LNCaP clone FGC (cell line): ENCODE results near the gene LOXL4.

Experiments used
- DNase-seq: peaks from one replicate; pipeline ENCODE4 v3.0.0-alpha.2; 2011; ENCODE audit warnings: low read depth
- H3K4me3 ChIP-seq: 2 replicates; pipeline ENCODE4 v1.5.1; 2011; ENCODE audit warnings: mild to moderate bottlenecking, low read depth, low read length, control low read depth
- TF ChIP-seq, protein P1 (sequence below): IDR thresholded peaks from 2 replicates; pipeline ENCODE4 v1.5.1; 2012; ENCODE audit warnings: mild to moderate bottlenecking; ENCODE audit not compliant: control insufficient read depth, insufficient read depth; ENCODE audit errors: extremely low read depth

Gene LOXL4

DNA sequence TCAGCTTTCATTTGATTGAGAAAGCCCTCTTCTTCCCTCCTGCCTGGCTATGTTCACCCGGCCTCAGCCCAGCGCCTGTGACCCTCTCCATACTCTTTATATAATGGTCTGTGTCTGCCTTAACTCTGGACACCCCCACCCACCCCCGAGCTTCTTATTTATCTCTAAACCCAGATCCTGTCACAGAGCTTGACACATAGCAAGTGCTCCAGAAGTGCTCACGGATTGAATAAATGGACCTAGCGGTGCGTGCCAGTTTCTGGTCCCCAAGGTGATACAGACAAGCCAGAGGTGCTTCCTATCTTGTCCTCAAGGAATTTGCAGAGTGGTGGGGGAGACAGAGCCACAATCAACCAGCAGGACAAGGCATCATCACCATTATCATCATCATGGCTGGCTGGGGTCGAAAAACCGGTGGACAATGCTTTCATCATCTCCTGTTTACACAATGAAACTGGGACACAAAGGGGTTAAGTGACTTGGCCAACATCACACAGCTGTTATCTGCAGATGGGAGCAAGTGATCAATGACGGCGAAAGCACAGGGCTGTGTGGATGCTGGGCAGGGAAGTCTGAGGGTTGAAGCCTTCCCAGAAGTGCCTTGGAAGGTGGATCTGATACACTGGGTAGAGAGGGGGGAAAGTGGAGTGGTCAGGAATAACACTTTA is 2.2 kb upstream of the LOXL4 start:
- H3K4me3 ChIP-seq, result no peak overlapping the region
- DNase-seq, result no peak
- TF ChIP-seq, protein P1, sequence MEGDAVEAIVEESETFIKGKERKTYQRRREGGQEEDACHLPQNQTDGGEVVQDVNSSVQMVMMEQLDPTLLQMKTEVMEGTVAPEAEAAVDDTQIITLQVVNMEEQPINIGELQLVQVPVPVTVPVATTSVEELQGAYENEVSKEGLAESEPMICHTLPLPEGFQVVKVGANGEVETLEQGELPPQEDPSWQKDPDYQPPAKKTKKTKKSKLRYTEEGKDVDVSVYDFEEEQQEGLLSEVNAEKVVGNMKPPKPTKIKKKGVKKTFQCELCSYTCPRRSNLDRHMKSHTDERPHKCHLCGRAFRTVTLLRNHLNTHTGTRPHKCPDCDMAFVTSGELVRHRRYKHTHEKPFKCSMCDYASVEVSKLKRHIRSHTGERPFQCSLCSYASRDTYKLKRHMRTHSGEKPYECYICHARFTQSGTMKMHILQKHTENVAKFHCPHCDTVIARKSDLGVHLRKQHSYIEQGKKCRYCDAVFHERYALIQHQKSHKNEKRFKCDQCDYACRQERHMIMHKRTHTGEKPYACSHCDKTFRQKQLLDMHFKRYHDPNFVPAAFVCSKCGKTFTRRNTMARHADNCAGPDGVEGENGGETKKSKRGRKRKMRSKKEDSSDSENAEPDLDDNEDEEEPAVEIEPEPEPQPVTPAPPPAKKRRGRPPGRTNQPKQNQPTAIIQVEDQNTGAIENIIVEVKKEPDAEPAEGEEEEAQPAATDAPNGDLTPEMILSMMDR, result no peak

DNA sequence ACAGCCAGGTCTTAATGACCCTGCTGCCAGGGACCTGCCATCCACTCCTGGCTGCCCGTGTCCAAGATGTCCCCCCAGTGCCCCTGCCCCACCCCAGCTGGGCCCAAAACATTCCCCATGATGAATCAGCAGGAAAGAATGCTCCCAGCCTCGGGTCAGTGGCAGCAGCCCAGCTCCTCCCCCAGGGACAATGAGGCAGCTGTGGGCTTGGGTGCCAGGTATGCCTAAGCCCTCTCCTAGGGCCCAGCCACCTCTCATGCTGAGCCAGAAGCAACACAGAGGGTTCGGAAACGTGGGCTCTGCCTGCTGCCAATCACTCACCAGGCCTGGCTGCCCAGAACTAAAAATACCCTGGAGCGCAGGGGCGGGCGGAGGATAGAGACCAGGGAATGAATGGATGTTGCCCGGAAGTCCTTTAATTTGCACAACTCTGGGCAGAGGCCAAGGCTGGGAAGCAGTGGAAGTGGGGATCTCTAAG is 1.5 kb upstream of the LOXL4 start:
- H3K4me3 ChIP-seq, result no peak overlapping the region
- TF ChIP-seq, protein P1, result no peak
- DNase-seq, result no peak

DNA sequence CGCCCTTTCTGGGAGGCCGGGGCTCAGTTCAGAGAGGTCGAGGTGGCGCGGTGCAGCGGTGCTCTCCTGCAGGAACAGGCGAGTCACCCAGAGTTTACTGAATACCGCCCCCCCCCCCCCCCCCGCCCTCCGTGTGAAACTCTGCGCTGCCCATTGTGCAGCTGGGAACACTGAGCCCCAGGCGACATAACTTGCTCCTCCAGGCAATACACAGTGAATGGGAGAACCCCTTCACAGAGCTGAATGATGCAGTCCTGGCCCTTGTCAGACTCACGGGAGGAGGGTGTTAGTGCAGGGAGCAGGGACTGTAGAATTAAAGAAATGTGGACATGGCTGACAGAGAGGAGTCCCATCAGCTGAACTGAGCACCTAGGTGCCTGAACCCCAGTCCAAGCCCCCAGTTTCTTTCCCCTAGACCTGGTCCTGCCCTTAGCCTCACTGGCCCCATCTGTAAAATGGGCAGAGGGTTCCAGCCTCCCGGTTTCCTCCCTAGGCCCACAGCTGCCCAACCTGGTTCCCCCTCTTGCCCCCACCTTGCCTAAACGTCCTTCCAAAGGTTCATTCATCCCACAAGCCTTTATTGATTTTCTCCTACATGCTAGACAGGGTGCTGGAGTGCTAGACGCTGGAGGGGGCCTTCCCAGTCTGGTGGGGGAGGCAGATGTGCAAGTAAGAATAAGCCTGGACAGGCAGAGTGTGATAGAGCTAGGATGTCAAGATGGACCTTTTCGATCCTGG is 869 bp upstream of the LOXL4 start:
- TF ChIP-seq, protein P1, result no peak
- no peak for DNase-seq
- H3K4me3 ChIP-seq, result no peak overlapping the region

DNA sequence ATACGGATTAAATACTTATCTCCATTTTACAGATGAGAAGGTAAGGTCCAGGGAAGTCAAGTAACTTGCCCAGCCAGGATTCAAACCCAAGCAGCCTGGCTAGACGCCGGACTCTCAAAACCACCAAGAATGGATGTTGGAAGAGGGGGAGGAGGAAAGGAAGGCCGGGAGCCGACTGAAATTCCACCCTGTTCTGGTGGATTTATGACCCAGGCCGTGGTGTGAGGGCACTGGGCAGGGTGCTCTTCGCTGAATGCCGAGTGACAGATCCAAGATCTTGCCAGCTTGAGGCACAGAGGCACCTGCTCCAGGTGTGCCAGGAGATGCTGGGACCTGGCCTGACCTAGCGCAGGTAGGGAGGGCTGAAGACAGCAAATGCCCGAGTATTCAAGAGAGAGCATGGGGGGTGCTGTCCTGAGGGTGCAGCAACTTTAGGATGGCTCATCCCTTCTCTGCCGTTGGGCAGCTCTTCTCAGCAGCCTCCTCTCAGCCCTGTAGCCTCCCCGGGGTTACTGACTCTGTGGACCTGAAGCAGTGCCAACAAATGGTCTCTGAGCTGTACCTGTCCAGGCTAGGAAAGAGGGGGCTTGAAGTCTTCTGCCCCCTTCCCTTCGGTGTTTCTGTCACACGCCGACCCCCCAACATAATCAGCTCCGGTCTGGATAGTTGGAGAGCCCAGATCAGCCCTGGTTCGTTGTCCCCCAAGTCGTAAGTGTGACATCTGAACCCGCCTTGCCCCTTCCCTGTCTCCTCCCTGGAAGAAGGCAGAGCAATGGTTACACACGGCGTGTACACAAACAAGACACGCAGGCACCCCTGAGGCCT is 713 bp downstream of the LOXL4 start:
- no peak for DNase-seq

DNA sequence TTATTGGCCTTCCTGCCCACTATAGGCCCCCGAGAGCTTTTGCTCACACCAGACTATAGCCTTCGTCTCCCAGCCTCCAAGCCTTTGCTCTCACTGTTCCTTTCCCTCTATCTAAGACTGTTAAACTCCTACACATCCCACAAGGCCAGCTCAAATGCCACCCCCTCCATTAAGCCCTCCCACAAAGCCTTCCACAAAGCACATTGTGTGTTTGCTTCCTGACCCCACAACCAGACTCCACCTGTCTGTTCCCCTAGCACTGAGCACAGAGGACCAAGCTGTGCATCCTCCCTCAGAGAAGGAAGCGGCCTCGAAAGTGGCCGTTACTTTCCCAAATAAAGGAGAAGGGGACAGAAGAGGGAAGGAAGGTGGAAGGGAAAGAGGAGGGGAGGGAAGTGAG is 1.3 kb downstream of the LOXL4 start:
- DNase-seq, result no peak
- no peak overlapping the region for H3K4me3 ChIP-seq
- TF ChIP-seq, protein P1, result no peak

More for the DNA sequence above, 713 bp downstream of the LOXL4 start:
- H3K4me3 ChIP-seq, result no peak overlapping the region
- TF ChIP-seq, protein P1, result no peak

DNA sequence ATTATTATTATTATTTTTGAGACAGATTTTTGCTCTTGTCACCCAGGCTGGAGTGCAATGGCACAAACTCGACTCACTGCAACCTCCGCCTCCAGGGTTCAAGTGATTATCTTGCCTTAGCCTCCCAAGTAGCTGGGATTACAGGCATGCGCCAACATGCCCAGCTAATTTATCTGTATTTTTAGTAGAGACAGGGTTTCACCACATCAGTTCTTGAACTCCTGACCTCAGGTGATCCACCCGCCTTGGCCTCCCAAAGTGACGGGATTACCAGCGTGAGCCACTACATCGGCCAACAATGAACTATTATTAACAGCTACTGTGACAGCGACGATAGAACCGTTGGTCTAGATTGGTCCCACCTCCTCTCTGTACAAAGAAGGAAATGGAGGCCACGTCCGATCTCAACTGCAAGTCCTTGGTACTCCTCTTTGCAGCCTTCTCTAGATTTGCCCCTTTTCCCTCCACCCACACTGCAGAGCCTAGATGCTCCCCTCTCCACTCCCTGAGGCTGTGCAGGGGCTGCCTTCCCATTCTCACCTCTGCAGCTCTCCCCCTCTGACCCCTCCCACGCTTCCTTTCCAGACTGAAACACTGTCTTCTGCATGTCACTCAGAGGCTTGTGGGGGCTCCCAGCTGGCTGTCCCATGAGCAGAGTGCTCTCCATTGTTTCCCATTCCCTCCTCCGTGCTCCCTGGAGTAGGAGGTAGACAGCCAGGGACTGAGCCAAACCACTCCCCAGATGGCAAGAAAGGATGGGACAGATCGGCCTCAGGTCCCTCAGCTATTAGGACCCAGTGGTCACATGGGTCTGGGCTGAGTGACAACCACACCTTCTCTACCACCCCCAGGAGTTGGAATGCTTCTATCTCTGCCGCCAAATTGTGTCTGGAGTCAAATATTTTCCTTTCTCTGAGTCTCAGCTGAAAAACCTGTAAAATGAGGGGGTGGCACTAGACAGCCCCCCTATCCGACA is 2.3 kb downstream of the LOXL4 start:
- TF ChIP-seq, protein P1, result no peak
- DNase-seq, result no peak
- no peak overlapping the region for H3K4me3 ChIP-seq
